Jurkat, Clone E6-1 (cell line): ENCODE measurements around the gene FOXC2.

Experiments
- DNase-seq: peaks from one replicate; pipeline ENCODE4 v3.0.0-alpha.2; 2011; ENCODE audit warnings: low read depth, low spot score
- H3K4me3 ChIP-seq: 2 replicates; pipeline ENCODE4 v1.5.1; 2011; ENCODE audit warnings: mild to moderate bottlenecking, low read length, control low read depth, moderate library complexity

Gene FOXC2

DNA sequence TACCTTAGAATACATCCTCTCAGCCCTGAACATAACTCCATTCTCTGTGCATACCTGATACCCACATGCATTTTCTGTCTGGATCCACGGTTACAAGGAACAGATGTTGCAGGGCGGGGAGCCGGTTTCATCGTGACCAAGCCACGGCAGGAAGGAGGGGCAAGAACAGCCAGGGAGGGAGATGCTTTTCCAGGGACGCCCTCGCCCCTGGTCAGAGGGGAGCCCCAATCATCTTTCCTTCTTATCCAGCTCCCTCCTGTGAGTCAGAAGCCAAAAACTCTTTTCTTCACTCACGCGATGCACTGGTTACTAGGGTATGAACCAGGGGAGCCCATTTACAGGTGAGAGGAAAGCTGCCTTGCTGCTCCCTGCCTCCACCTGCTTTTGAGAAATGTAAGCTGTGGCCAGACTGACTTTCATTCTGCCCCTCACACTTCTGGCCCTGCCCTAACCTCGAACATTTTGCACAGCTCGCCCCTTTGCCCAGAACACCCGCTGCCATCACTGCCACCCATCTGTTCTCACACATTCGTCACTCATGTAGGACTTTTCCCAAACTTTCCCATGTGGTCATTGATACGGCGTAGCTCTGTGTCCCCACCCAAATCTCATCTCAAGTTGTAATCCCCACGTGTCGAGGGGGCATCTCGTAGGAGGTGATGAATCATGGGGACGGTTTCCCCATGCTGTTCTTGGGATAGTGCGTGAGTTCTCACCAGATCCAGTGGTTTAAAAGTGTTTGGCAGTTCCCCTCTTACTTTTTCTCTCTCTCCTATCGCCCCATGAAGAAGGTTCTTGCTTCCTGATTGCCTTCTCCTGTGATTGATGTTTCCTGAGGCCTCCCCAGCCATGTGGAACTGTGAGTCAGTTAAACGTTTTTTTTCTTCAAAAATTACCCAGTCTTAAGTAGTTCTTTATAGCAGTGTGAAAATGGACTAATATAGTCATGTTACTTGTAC, 32.3 kb downstream of the FOXC2 start:
- H3K4me3 ChIP-seq: no peak overlapping the region
- no peak for DNase-seq

DNA sequence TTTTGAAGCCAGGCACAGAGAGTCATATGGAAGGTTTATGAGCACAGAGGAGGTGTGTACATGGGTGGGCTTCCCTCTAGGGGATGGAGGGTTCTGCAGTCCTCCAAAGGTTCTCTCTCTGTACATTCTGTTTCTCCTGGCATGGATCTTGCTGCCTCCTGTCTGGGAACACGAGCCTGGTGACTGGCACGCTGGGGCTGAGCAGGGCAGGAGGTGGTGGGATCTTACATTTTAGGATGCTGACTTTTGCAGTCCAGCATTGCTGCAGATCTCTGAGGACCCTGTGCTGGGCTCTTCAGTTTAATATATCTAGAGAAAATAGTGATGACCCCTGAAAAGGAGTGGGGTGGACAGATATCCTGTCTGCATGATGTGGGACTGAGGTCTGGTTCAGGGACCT, 34.7 kb downstream of the FOXC2 start:
- H3K4me3 ChIP-seq: no peak overlapping the region
- no peak for DNase-seq

DNA sequence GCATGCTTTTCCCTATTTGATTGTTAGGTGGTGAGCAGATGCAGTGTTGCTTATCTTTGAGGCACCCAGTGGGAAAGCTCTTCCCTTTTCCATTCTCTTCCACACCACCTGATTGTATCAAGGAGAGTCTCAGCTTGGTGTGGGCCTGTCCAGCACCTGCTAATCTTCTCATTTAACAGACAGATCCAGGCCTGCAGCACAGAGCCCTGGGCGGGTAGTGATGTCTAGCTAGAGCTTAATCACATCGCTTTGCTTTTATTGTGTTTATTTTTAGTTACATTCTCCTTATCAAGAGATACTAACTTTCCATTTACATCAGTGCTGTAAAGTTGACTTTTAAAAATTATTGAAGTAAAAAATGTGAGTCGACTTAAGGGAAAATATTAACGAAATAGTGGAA, 35.9 kb downstream of the FOXC2 start:
- DNase-seq: no peak
- no peak overlapping the region for H3K4me3 ChIP-seq

DNA sequence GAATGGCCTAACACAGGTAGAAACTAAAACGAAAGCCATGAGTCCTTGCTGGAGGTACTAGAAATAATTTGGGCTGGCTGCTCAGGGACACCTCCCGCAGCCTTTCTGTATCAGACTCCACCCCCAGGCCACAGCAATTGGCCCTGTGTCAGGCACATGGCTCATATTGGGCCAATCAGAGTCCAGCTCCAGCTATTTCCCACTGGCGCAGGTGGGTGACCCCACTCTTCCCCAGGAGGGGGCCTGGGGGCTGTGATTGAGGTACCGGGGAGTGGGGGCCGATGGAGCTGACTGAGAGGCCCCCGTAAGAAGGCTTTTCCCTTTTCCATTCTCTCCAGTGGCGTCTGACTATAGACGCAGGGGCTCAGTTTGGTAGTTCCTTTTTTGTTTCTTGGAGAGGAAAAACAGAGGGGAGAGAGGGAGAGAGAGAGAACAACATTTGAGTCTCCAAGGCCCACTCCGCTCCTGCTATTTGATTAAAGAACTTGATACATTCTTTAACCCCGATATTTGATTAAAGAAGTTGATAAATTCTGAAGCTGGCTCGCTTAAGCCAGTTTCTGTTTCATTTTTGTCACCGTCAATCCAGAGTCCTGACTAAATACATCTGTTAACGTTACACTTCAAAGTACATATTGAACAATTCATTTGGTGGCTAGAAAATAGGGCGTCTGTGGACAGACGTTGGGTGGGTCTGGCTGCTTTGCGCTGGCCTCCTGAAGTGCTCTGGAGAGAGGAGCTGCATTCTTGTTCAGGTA, 38.0 kb downstream of the FOXC2 start:
- H3K4me3 ChIP-seq: no peak overlapping the region
- no peak for DNase-seq

DNA sequence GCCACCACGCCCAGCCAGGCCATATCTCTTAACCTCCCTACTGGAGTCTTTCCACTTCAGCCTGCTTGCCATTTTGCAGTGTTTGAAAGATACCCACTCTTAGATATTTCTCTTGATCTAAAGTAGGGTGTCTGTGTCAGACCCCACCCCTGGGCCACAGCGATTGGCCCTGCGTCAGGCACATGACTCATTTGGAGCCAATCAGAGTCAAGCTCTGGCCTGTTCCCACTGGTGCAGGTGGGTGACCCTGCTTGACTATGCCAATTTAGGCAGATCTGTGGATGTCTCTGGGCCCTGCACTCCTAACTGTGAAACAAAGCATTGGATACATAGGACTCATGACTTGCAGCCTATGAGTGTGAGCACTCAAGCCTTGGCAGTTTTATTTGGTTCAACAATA, 39.3 kb downstream of the FOXC2 start:
- no peak for DNase-seq
- no peak overlapping the region for H3K4me3 ChIP-seq

DNA sequence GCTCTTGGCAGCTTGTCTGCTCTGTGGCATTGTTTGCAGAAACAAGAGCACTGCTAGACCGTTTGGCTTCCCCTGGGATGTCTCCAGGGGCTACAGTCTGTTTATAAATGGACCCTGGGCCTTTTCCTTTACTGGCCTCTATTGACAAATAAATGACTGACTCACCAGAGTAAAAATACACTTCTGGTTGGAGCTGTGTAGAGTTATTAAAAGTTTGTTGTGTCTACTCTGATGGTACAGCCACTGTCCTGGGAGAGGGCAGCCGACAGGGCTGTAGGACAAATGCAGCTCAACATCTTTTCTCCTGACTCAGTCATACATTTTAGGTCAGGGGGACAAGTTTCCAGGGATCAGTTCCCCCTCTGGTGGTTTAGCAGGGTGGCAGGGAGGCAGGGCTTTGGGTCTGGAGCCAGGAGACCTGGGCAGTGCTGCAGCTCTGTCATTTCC, 41.7 kb downstream of the FOXC2 start:
- DNase-seq: no peak
- no peak overlapping the region for H3K4me3 ChIP-seq

DNA sequence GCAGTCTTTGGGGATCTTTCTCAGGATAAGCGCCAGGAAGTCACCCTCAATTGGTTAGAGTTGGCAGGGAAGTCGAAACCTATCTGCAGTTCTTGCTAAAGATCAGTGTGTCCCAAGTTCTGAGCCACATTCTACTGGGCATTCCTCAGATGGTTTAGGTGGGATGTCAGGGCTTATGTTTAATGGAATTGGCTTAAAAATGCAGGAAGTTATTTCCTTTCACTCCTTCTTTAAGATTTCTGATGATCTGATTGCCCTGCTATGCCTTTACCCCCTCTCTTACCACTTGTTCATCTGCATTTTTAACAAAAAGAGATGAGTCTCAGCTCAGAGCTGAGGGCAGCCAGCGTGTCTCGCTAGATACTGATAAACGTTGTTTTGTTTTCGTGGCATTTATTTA, 42.5 kb downstream of the FOXC2 start:
- no peak overlapping the region for H3K4me3 ChIP-seq
- DNase-seq: no peak

DNA sequence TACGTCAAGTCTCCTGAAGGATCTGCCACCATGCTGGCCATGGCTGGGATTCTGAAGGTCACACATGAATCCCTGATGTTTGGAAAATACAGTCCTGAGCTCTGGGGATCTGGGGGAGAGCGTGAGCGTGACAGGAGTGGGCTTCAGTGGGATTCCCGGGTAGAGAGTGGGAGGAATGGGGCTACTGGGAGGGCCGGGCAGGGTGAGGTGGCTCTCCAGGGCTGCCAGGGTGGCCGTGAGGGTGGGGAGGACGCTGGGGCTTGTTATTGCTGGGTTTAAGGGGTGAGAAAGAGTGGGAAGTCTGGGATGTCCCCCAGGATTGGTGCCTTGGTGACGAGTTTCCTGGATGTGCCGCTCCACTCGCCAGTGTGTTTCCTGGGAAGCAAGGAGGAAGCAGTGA, 43.0 kb downstream of the FOXC2 start:
- no peak for DNase-seq
- no peak overlapping the region for H3K4me3 ChIP-seq

DNA sequence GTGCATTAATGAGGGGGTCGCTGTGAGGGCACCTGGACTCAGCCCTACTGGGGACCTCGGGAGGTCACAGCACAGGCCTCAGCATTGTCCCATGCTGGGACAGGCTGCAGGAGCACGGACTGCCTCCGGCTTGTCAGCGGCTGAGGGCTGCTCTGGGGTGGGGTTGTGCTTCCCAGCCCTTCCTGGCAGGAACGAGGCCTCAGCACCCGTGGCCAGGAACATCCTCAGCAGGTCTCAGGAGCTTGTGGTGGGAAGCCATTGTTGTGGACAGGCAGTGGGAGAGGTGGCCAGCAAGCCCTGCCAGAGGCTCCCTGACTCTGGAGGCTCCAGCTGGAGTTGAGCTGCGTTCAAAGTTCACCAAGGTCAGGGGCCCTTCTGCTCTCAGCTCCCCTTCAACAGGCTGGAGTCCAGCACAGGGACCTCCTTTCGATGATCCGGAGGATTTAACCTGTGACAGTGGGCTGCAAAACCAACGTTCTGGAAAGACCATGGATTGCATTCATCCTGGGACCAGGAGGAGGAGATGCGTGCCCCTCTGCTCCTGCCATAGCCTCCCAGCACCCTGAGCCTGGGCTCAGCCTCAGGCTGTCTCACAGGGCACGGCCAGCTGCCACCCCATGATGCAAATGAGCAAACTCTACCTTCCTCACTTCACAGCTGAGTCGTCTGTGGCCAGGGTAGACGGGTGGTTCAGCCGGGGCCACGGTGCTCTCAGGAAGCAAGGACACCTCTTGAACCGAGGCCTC, 44.3 kb downstream of the FOXC2 start:
- no peak overlapping the region for H3K4me3 ChIP-seq
- no peak for DNase-seq

DNA sequence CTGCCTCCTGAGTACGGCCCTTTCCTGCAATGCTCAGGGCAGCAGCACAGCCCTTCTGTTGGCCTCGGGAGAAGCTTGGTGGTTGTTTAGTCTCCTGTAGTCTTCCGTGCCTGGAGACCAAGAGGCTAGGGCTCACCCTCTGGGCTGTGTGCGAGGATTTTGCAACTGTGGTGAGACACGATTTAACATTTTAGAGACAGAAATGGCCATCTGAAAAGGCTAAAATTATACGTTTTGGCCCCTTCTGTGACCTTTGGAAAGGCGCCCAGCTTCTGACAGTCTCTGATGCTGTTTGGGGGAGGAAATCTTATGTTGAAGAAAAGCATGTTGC, 44.9 kb downstream of the FOXC2 start:
- no peak for DNase-seq
- H3K4me3 ChIP-seq: no peak overlapping the region

DNA sequence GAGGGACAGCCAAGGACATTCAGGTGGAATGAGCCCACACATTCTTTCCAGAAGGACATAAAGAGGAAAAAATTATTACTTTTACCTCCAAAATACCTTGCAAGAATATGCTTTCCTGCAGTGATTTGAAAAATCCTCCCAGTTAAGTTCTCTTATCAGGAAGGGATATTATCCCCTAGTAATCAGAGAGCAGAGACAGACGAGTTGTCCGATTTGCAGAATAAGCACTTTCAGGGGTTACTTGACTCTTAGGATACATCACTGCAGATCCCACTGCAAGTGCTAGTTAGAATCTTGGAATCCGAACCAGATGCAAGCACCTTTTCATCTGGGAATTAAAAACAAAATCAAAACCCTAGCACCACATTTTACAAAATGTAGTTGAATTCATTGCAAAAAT, 45.3 kb downstream of the FOXC2 start:
- H3K4me3 ChIP-seq: no peak overlapping the region
- DNase-seq: no peak

DNA sequence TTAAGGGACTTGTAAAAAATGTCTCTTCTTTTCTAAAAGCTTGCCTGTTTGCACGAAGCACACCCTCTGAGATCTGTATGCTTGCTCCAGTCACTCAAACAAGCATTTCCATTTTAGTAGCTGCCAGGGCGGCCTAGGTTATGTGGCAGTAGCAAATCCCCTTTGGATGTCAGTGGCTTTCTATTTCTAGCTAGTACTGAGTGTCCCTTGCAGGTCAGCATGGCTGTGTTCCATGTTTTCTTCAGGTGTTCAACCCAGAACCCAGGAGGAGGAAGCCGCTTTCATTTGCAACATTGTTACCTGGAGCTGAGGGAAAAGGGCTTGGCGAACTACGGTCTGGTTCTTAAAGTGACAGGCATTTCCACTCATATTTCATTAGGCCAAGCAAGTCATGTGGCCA, 48.1 kb downstream of the FOXC2 start:
- no peak overlapping the region for H3K4me3 ChIP-seq
- no peak for DNase-seq

DNA sequence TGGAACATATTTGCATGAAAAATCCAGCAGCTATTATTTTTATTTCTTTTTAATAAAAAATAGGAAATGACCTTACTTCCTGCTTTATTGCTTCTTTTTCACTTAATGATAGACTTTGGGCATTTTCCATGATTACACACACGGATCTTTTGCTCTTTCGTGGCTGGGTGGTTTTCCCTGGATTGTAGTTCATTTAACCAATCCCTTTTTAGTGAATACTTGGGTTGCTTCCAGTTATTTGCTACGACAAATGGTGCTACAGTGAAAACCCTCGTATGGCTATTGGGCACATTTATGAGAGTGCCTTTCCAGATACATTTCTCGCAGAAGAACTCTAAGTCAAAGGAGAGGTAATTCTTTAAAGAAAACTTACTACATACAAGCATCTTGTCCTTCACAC, 50.3 kb downstream of the FOXC2 start:
- no peak overlapping the region for H3K4me3 ChIP-seq
- no peak for DNase-seq

DNA sequence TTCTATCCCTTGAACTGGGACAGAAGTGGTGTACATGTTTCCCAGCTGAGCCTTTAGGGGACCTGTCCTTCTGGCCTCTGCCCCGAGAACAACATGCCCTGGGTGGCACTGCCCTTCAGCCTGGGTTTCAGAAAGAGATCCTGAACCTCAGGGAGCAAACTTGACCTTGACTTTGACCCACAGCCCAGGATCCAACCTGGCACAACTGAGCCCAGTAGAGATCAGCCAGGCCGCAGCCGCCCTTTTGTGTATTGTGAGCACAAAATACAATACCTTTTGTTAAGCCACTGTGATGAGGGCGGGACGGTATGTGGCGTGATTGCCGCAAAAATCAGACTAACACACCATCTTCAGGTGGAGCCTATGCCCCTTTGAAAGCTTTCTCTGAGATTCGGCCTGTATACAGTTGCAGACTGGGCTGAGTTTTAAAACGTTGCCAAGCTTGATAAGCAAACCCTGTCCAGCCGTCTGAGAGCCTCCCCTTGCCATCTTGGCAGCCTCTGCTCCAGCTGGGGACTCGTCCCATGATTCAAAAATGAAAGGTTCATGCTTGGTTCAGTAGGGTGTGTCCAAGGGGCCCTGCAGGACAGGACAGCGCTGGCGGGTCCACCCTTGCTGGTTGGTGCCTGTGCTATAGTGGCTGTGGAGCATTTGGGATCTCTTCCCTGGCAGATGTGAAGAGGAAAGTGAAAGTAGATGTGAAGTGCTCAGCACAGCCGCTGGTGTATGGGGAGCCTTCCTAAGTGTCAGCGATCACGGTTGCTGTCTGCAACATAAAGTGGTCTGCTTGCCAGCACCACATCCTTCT, 52.0 kb downstream of the FOXC2 start:
- no peak overlapping the region for H3K4me3 ChIP-seq
- DNase-seq: no peak
